A549 (cell line): ENCODE results near the gene GLOD4. TPM values are rescaled to one million over a fixed set of nuclear protein-coding genes. Genes with fewer than 3 reads are reported as not detected.
"Not testable (repeated sequence)": the region's sequence is repeated elsewhere in the genome, so short reads cannot be mapped to it uniquely, and the experiment has no call there.

ENCODE experiments used
- ATAC-seq, 2 experiments: fragments of 200-7000 bp in 1 of 2; fragments of >200 bp in 1 of 2; cut with Nextera tagmentation in 1 of 2; cut with Tn5 transposase in 1 of 2; 3 replicates each; pipeline versions ENCODE4 v1.8.0 to v1.9.1; 2018 to 2020; ENCODE audit warnings: mild to moderate bottlenecking in 1 of 2, moderate library complexity in 1 of 2
- CTCF ChIA-PET: fragments of 300-600 bp; sonication (Branson Sonifier 250); formaldehyde crosslinking; extraction: SDS; loops from one replicate; lab custom pipeline; 2021; ENCODE audit warnings: antibody characterized with exemption, inconsistent platforms; lab: Yijun Ruan, JAX
- POLR2A ChIA-PET: fragments of 350-600 bp; formaldehyde crosslinking; extraction: SDS; loops from one replicate; lab custom pipeline; 2021; ENCODE audit warnings: antibody characterized with exemption, inconsistent platforms; lab: Yijun Ruan, JAX
- DNase-seq, 2 experiments: peaks; one replicate each; pipeline versions ENCODE4 v3.0.0 to v3.0.0-alpha.2; 2011 to 2016; ENCODE audit warnings: low read depth in 1 of 2, low spot score in 1 of 2
- FAIRE-seq: peaks from 2 replicates; lab custom pipeline; 2011; peaks lifted over from hg19 to GRCh38; lab: Jason Lieb, UNC
- H3K27ac ChIP-seq, 2 experiments: fragments of >200 bp; sonication (Bioruptor Twin); formaldehyde crosslinking; 3 replicates each; pipeline ENCODE4 v1.5.1; 2016 to 2017
- H3K4me1 ChIP-seq: fragments of >200 bp; sonication (Bioruptor Twin); formaldehyde crosslinking; 3 replicates; pipeline ENCODE4 v1.6.1; 2016
- H3K4me2 ChIP-seq: fragments of >200 bp; sonication (Bioruptor Twin); formaldehyde crosslinking; 3 replicates; pipeline ENCODE4 v1.6.1; 2016
- H3K4me3 ChIP-seq: fragments of >200 bp; sonication (Bioruptor Twin); formaldehyde crosslinking; 3 replicates; pipeline ENCODE4 v1.5.1; 2016
- H3K9me3 ChIP-seq: fragments of >200 bp; sonication (Bioruptor Twin); formaldehyde crosslinking; 3 replicates; pipeline ENCODE4 v1.6.1; 2016
- BHLHE40 ChIP-seq: IDR thresholded peaks from 2 replicates; pipeline ENCODE4 v1.6.1; 2012; ENCODE audit warnings: low read depth, low read length, inconsistent platforms
- CBX8 ChIP-seq: fragments of 200-600 bp; sonication (generic); IDR thresholded peaks from 2 replicates; pipeline ENCODE4 v1.6.1; 2016
- EHF ChIP-seq: fragments of 250-450 bp; sonication (Bioruptor Pico); IDR thresholded peaks from 2 replicates; pipeline ENCODE4 v1.5.0; 2020; ENCODE audit warnings: mild to moderate bottlenecking
- FOSB ChIP-seq: fragments of 250-450 bp; sonication (Bioruptor Pico); IDR thresholded peaks from 2 replicates; pipeline ENCODE4 v1.5.0; 2020; ENCODE audit warnings: mild to moderate bottlenecking, moderate library complexity
- FOSL2 ChIP-seq, 2 experiments: fragments of 450-650 bp in 1 of 2; fragments of >200 bp in 1 of 2; sonication (Bioruptor Twin) in 1 of 2; formaldehyde crosslinking; IDR thresholded peaks; 2 replicates each; pipeline versions ENCODE4 v1.5.0 to v1.6.1; 2016 to 2020; ENCODE audit warnings: mild to moderate bottlenecking in 1 of 2, moderate library complexity in 1 of 2
- GATA3 ChIP-seq: IDR thresholded peaks from 2 replicates; pipeline ENCODE4 v1.6.1; 2012; ENCODE audit warnings: borderline replicate concordance
- HEYL ChIP-seq: fragments of 250-450 bp; sonication (Bioruptor Pico); IDR thresholded peaks from 2 replicates; pipeline ENCODE4 v1.8.0; 2021; ENCODE audit warnings: mild to moderate bottlenecking, moderate library complexity
- HOXB13 ChIP-seq: fragments of 250-450 bp; sonication (Bioruptor Pico); IDR thresholded peaks from 2 replicates; pipeline ENCODE4 v1.5.0; 2020; ENCODE audit warnings: low read depth, mild to moderate bottlenecking, moderate library complexity
- KDM5A ChIP-seq: fragments of 200-600 bp; sonication (generic); IDR thresholded peaks from 2 replicates; pipeline ENCODE4 v1.6.1; 2016; ENCODE audit warnings: antibody characterized with exemption, mild to moderate bottlenecking
- NFE2L2 ChIP-seq: fragments of 150-350 bp; conservative IDR thresholded peaks from 2 replicates; pipeline ENCODE4 v1.6.1; 2014; ENCODE audit warnings: low read length
- PHF8 ChIP-seq: fragments of 200-600 bp; sonication (generic); IDR thresholded peaks from 2 replicates; pipeline ENCODE4 v1.6.1; 2016; ENCODE audit warnings: low read depth, mild to moderate bottlenecking, antibody characterized with exemption, moderate library complexity, borderline replicate concordance
- POLR2A ChIP-seq: IDR thresholded peaks from 2 replicates; pipeline ENCODE4 v1.6.1; 2012; ENCODE audit warnings: mild to moderate bottlenecking, low read length
- RAD21 ChIP-seq, 2 experiments: fragments of >200 bp in 1 of 2; sonication (Bioruptor Twin) in 1 of 2; formaldehyde crosslinking in 1 of 2; IDR thresholded peaks in 1 of 2; conservative IDR thresholded peaks in 1 of 2; 2 replicates in 1 of 2; 3 replicates in 1 of 2; pipeline ENCODE4 v1.6.1; 2012 to 2018; ENCODE audit warnings: inconsistent platforms in 1 of 2
- SMC3 ChIP-seq: fragments of >200 bp; sonication (Bioruptor Twin); formaldehyde crosslinking; IDR thresholded peaks from 3 replicates; pipeline ENCODE4 v1.6.1; 2018; ENCODE audit warnings: inconsistent platforms
- SREBF2 ChIP-seq: fragments of 450-650 bp; IDR thresholded peaks from 2 replicates; pipeline ENCODE4 v1.6.1; 2014; ENCODE audit warnings: mild to moderate bottlenecking, moderate library complexity
- TP53 ChIP-seq: fragments of 250-450 bp; sonication (Bioruptor Pico); IDR thresholded peaks from 2 replicates; pipeline ENCODE4 v1.5.0; 2021; ENCODE audit warnings: mild to moderate bottlenecking, moderate library complexity
- ZNF302 ChIP-seq: fragments of 250-450 bp; sonication (Bioruptor Pico); IDR thresholded peaks from 2 replicates; pipeline ENCODE4 v1.9.0; 2021; ENCODE audit warnings: inconsistent platforms, mild to moderate bottlenecking, moderate library complexity
- ZSCAN20 ChIP-seq: fragments of 250-450 bp; sonication (Bioruptor Pico); IDR thresholded peaks from 2 replicates; pipeline ENCODE4 v1.8.0; 2022; ENCODE audit warnings: mild to moderate bottlenecking, moderate library complexity
- WGBS: methylation state at CpG from one replicate; pipeline ENCODE4 v1.1.6; 2017; ENCODE audit errors: missing lambda C conversion rate; 5-methylcytosine and 5-hydroxymethylcytosine counted together
- polyA plus RNA-seq, 4 experiments: library from polyadenylated mRNA; depleted of rRNA in 3 of 4; stranded (reverse); fragments of >200 nt; fragmentation: RNase III in 1 of 4; extraction: RNeasy Plus Mini Kit Qiagen cat#74134 plus additional on column Dnase treatment in 1 of 4; gene quantifications; 2 replicates in 3 of 4; 3 replicates in 1 of 4; pipeline ENCODE4 v1.2.3, GENCODE V29; 2011 to 2017
- TF ChIP-seq, protein P1 (sequence below): fragments of 450-650 bp; IDR thresholded peaks from 2 replicates; pipeline ENCODE4 v1.6.1; 2014; ENCODE audit warnings: antibody characterized with exemption
- TF ChIP-seq, protein P2 (sequence below): IDR thresholded peaks from 2 replicates; pipeline ENCODE4 v1.6.1; 2012
- TF ChIP-seq, protein P3 (sequence below): IDR thresholded peaks from 2 replicates; pipeline ENCODE4 v1.6.1; 2012; ENCODE audit warnings: low read depth, borderline replicate concordance
- TF ChIP-seq, protein P4 (sequence below): fragments of 150-350 bp; IDR thresholded peaks from 2 replicates; pipeline ENCODE4 v1.6.1; 2014; ENCODE audit warnings: low read depth, mild to moderate bottlenecking, low read length
- TF ChIP-seq, protein P5 (sequence below): IDR thresholded peaks from 2 replicates; pipeline ENCODE4 v1.6.1; 2012
- TF ChIP-seq, protein P6 (sequence below): fragments of 200-600 bp; sonication (generic); IDR thresholded peaks from 2 replicates; pipeline ENCODE4 v1.6.1; 2016; ENCODE audit warnings: antibody characterized with exemption, mild to moderate bottlenecking, moderate library complexity

Gene GLOD4
- polyA plus RNA-seq, 2 of the 4 experiments (the other 2 are of a cell fraction), result 133 to 141 TPM

DNA sequence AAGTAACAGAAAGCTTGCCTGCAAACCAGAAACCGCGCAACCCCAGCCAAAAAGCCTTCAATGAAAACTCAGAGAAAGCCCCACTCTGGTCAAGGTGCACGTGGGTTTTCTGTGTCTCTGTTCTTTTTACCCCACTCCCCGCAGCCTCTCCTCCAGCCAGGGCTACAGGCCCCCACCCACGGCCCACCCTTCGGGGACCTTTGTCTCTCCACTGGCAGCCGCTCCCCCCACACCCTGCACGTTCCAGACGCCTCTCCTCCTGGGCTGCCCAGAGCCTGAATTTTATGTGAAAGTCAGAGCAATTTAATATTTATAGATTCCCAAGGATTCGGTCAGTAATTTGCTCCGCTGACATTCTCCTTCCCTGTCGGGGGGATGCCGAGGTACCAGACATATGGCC lies 24.3 kb upstream of the GLOD4 start:
- 68% methylated on average over 12 of the region's 13 CpGs for WGBS
- no peak for FAIRE-seq
- H3K9me3 ChIP-seq, result no peaks in the 10 kb centered on the region
- POLR2A ChIA-PET, result no interaction called here
- no peak overlapping the region for H3K4me3 ChIP-seq
- H3K4me2 ChIP-seq, result no peak overlapping the region
- no peak for ATAC-seq
- no peak for TF ChIP-seq BHLHE40
- TF ChIP-seq, protein P1, sequence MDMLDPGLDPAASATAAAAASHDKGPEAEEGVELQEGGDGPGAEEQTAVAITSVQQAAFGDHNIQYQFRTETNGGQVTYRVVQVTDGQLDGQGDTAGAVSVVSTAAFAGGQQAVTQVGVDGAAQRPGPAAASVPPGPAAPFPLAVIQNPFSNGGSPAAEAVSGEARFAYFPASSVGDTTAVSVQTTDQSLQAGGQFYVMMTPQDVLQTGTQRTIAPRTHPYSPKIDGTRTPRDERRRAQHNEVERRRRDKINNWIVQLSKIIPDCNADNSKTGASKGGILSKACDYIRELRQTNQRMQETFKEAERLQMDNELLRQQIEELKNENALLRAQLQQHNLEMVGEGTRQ, result no peak
- TF ChIP-seq RAD21 (conservative IDR thresholded peaks at IDR 0.05 in 1 of 2, IDR thresholded peaks at IDR 0.05 in 1 of 2), result no peak
- no peak for TF ChIP-seq TP53 (CRISPR knock-in tag)
- no peak for TF ChIP-seq ZNF302 (CRISPR knock-in tag)
- no peak for TF ChIP-seq HOXB13 (CRISPR knock-in tag)
- TF ChIP-seq, protein P2, sequence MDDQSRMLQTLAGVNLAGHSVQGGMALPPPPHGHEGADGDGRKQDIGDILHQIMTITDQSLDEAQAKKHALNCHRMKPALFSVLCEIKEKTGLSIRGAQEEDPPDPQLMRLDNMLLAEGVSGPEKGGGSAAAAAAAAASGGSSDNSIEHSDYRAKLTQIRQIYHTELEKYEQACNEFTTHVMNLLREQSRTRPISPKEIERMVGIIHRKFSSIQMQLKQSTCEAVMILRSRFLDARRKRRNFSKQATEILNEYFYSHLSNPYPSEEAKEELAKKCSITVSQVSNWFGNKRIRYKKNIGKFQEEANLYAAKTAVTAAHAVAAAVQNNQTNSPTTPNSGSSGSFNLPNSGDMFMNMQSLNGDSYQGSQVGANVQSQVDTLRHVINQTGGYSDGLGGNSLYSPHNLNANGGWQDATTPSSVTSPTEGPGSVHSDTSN, result no peak
- TF ChIP-seq, protein P3, sequence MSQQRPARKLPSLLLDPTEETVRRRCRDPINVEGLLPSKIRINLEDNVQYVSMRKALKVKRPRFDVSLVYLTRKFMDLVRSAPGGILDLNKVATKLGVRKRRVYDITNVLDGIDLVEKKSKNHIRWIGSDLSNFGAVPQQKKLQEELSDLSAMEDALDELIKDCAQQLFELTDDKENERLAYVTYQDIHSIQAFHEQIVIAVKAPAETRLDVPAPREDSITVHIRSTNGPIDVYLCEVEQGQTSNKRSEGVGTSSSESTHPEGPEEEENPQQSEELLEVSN, result no peak
- TF ChIP-seq, protein P4, sequence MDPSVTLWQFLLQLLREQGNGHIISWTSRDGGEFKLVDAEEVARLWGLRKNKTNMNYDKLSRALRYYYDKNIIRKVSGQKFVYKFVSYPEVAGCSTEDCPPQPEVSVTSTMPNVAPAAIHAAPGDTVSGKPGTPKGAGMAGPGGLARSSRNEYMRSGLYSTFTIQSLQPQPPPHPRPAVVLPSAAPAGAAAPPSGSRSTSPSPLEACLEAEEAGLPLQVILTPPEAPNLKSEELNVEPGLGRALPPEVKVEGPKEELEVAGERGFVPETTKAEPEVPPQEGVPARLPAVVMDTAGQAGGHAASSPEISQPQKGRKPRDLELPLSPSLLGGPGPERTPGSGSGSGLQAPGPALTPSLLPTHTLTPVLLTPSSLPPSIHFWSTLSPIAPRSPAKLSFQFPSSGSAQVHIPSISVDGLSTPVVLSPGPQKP, result no peak
- no peak for TF ChIP-seq FOSL2 (IDR thresholded peaks at IDR 0.05)
- no peak for TF ChIP-seq FOSL2 (CRISPR knock-in tag; IDR thresholded peaks at IDR 0.05)
- no peak for TF ChIP-seq NFE2L2
- no peak for TF ChIP-seq CBX8
- no peak for TF ChIP-seq ZSCAN20
- TF ChIP-seq, protein P5, sequence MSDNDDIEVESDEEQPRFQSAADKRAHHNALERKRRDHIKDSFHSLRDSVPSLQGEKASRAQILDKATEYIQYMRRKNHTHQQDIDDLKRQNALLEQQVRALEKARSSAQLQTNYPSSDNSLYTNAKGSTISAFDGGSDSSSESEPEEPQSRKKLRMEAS, result no peak
- TF ChIP-seq, all 56 proteins: peak for 0
- H3K27ac ChIP-seq, result no peak overlapping the region
- DNase-seq, result no peak
- H3K4me1 ChIP-seq, result no peaks in the 10 kb centered on the region
- CTCF ChIA-PET, result interaction anchor here (0.6 to 3.9 kb wide), 6 partner anchors 11 to 249 kb away, joined by 3 to 24 read pairs (median 5); partner anchors contain the start of gene TIMM22

DNA sequence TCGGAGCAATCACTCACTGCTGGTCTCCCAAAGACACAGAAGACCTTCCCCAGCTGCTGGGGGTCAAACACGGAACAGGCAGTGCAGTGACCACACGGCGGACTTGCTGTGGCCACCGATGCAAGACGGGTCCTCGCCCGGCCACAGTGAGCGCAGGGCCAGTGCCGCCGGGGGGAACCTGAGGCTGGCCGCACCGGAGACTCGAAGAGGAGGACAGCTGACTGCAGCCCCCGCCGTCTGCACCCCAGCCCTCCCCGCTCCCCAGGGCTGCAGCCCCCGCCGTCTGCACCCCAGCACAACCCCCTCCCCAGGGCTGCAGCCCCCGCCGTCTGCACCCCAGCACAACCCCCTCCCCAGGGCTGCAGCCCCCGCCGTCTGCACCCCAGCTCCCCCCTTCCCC lies 23.8 kb upstream of the GLOD4 start:
- H3K27ac ChIP-seq, H3K4me3 ChIP-seq, ATAC-seq, H3K4me1 ChIP-seq, DNase-seq, H3K4me2 ChIP-seq, H3K9me3 ChIP-seq, POLR2A ChIA-PET, FAIRE-seq: not testable (repeated sequence)
- CTCF ChIA-PET, result interaction anchor here (0.6 to 3.9 kb wide), 7 partner anchors 10 to 249 kb away, joined by 3 to 24 read pairs (median 5); partner anchors contain the start of gene TIMM22
- 88% methylated on average over 14 of the region's 23 CpGs for WGBS

DNA sequence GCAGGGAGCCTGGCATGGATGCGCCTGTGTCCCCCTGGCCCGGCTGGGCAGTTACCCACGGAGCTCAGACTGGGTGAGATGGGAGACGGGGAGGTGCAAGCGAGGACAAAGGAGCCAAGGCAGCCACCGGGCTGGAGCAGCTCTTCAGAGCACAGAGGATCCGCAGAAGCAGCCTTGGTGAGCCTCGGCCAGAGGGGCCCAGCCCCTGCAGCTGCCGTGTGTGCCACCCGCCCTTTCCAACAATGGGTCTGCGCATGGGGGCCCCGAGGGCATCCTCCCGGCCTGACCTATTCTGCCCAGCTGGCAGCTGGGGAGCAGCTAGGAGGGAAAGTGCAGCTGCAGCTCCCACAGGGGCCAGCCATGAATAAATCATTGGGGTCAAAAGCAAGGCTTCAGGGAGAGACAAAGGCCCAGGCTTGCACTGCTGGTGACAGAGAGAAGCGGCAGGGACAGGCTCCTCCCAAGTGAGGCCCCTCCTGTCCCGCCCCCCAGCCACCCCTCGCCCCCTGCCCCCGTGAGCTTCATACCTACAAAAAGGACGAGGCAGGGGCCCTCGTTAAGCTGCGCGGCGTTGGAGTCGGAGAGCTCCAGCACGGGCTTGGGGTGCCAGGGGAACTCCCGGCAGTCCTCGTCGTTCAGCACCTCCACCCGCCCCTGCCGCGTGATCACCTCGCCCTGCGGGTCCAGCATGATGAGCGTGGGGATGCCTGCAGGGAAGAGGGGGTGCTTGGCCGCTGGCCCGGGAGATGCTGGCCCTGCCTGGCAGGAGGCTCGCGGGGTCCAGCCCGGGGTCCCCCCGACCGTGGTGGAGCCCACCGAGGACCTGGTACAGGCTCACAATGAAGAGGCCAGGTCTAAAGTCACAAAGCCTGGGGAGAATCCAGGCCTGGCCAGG lies 22.7 kb upstream of the GLOD4 start:
- 94% methylated on average over 33 of the region's 41 CpGs for WGBS
- no peak overlapping the region for H3K4me3 ChIP-seq
- no peaks in the 10 kb centered on the region for H3K9me3 ChIP-seq
- H3K4me2 ChIP-seq, result no peak overlapping the region
- no peak for DNase-seq
- FAIRE-seq, result no peak
- H3K27ac ChIP-seq, result no peak overlapping the region
- H3K4me1 ChIP-seq, result no peaks in the 10 kb centered on the region
- POLR2A ChIA-PET, result no interaction called here
- CTCF ChIA-PET, result interaction anchor here (1.0 to 19.5 kb wide), 10 partner anchors 9 to 194 kb away, joined by 3 to 428 read pairs (median 4); partner anchors contain the start of genes NXN and TIMM22
- ATAC-seq, result no peak
- TF ChIP-seq GATA3 (no peak), POLR2A (no peak), EHF (CRISPR knock-in tag) (no peak), PHF8 (no peak), KDM5A (no peak), NFE2L2 (no peak), FOSB (CRISPR knock-in tag) (no peak), SREBF2 (no peak), SMC3 (no peak), HEYL (CRISPR knock-in tag) (no peak)
- TF ChIP-seq, protein P6, sequence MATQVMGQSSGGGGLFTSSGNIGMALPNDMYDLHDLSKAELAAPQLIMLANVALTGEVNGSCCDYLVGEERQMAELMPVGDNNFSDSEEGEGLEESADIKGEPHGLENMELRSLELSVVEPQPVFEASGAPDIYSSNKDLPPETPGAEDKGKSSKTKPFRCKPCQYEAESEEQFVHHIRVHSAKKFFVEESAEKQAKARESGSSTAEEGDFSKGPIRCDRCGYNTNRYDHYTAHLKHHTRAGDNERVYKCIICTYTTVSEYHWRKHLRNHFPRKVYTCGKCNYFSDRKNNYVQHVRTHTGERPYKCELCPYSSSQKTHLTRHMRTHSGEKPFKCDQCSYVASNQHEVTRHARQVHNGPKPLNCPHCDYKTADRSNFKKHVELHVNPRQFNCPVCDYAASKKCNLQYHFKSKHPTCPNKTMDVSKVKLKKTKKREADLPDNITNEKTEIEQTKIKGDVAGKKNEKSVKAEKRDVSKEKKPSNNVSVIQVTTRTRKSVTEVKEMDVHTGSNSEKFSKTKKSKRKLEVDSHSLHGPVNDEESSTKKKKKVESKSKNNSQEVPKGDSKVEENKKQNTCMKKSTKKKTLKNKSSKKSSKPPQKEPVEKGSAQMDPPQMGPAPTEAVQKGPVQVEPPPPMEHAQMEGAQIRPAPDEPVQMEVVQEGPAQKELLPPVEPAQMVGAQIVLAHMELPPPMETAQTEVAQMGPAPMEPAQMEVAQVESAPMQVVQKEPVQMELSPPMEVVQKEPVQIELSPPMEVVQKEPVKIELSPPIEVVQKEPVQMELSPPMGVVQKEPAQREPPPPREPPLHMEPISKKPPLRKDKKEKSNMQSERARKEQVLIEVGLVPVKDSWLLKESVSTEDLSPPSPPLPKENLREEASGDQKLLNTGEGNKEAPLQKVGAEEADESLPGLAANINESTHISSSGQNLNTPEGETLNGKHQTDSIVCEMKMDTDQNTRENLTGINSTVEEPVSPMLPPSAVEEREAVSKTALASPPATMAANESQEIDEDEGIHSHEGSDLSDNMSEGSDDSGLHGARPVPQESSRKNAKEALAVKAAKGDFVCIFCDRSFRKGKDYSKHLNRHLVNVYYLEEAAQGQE, result no peak
- TF ChIP-seq, protein P4, result no peak
